ENCODE measurements around the gene WFS1. TPM values are rescaled to one million over a fixed set of nuclear protein-coding genes. Genes with fewer than 3 reads are reported as not detected.

The WFS1 gene
- polyA plus RNA-seq, 1 of the 3 experiments (the other 2 are of a cell fraction) = 18.7 TPM

- Histone ChIP-seq H3K9ac (no peak overlapping the region), H2AFZ (ENCODE audit: low read depth) (no peak overlapping the region), H3K79me2 (ENCODE audit: insufficient read depth) (no peaks in the 10 kb centered on the region), H4K20me1 (ENCODE audit: insufficient read depth) (no peaks in the 10 kb centered on the region), H3K4me3 (ENCODE audit: low read depth in 2 of 2, low read length in 1 of 2) (no peak overlapping the region; a peak in 1 of 4 replicates), H3K4me1 (ENCODE audit: control insufficient read depth in 1 of 2, insufficient read depth in 2 of 2, low read depth in 1 of 2, low read length in 1 of 2) (peaks cover 0 to under 1% of the 10 kb centered on the region in 2 experiments; a peak in 1 of 4 replicates), H3K9me2 (no peaks in the 10 kb centered on the region), H3K27ac (ENCODE audit: low read depth in 2 of 2, low read length in 1 of 2) (no peak overlapping the region), H3K9me3 (no peaks in the 10 kb centered on the region), H3K4me2 (no peak overlapping the region), H3K27me3 (ENCODE audit: insufficient read depth) (no peaks in the 10 kb centered on the region), H3K36me3 (replicated peaks in 1 of 2; ENCODE audit: control insufficient read depth in 1 of 2, insufficient read depth in 2 of 2, low read length in 1 of 2) (no peaks in the 10 kb centered on the region), H3F3A (replicated peaks; ENCODE audit: insufficient read depth) (no peaks in the 10 kb centered on the region)
- no peak for TF ChIP-seq NFIC (IDR thresholded peaks at IDR 0.05; ENCODE audit: borderline replicate concordance)
- TF ChIP-seq RAD21 (IDR thresholded peaks at IDR 0.05; ENCODE audit: low read length) = peak; percentile 80
- peak; percentile 47; the same call in 1 of the 2 replicates for TF ChIP-seq SMC3 (IDR thresholded peaks at IDR 0.05; ENCODE audit: low read depth, low read length)
- peak; percentile 62 for TF ChIP-seq CTCF (IDR thresholded peaks at IDR 0.05)
- POLR2A ChIA-PET = interaction anchor here (1.0 kb wide), 1 partner anchor 63 kb away, joined by 3 read pairs; the partner anchor contains the start of gene WFS1
- CTCF ChIA-PET = interaction anchor here (0.5 to 22.5 kb wide), 41 partner anchors 12 to 1563 kb away, joined by 3 to 1048 read pairs (median 4); partner anchors contain the start of genes PPP2R2C and WFS1
- DNase-seq = peak; percentile 84
- 67% methylated on average over 17 of the region's 18 CpGs for WGBS (ENCODE audit: low lambda C conversion rate)
Measured at GRCh38 chr4:6332042-6332668, 62.5 kb downstream of the WFS1 start.

- H3K27ac ChIP-seq (ENCODE audit: low read depth in 2 of 2, low read length in 1 of 2) = no peak overlapping the region
- no peaks in the 10 kb centered on the region for H3K4me1 ChIP-seq (ENCODE audit: control insufficient read depth in 1 of 2, insufficient read depth in 2 of 2, low read depth in 1 of 2, low read length in 1 of 2)
- no peaks in the 10 kb centered on the region for H3K79me2 ChIP-seq (ENCODE audit: insufficient read depth)
- H3F3A ChIP-seq (replicated peaks; ENCODE audit: insufficient read depth) = no peaks in the 10 kb centered on the region
- ChIA-PET CTCF (interaction anchor here (0.6 to 22.5 kb wide), 25 partner anchors 12 to 358 kb away, joined by 3 to 1048 read pairs (median 6); partner anchors contain the start of genes PPP2R2C and WFS1), POLR2A (interaction anchor here (1.0 kb wide), 1 partner anchor 63 kb away, joined by 3 read pairs; the partner anchor contains the start of gene WFS1)
- WGBS (ENCODE audit: low lambda C conversion rate) = 40% methylated on average over 5 of the region's 6 CpGs
- H3K36me3 ChIP-seq (replicated peaks in 1 of 2; ENCODE audit: control insufficient read depth in 1 of 2, insufficient read depth in 2 of 2, low read length in 1 of 2) = no peaks in the 10 kb centered on the region
- no peak overlapping the region for H3K9ac ChIP-seq
- H4K20me1 ChIP-seq (ENCODE audit: insufficient read depth) = no peaks in the 10 kb centered on the region
- no peaks in the 10 kb centered on the region for H3K27me3 ChIP-seq (ENCODE audit: insufficient read depth)
- no peak overlapping the region for H3K4me2 ChIP-seq
- no peak overlapping the region for H2AFZ ChIP-seq (ENCODE audit: low read depth)
- TF ChIP-seq MXI1 (IDR thresholded peaks at IDR 0.05; ENCODE audit: low read depth, low read length) = no peak
- no peak for TF ChIP-seq JUND (IDR thresholded peaks at IDR 0.05)
- TF ChIP-seq FOXJ3 (CRISPR knock-in tag; IDR thresholded peaks at IDR 0.05) = no peak
- no peak for TF ChIP-seq ZBTB33 (IDR thresholded peaks at IDR 0.05; ENCODE audit: borderline replicate concordance, low read depth)
- no peak for TF ChIP-seq PBX3 (IDR thresholded peaks at IDR 0.05)
- no peak for TF ChIP-seq YY1 (IDR thresholded peaks at IDR 0.05; ENCODE audit: low read depth)
- no peak for TF ChIP-seq TAF1 (IDR thresholded peaks at IDR 0.05; ENCODE audit: borderline replicate concordance, low read depth, low read length)
- TF ChIP-seq GATA2 (CRISPR knock-in tag; IDR thresholded peaks at IDR 0.05) = no peak
- no peak for TF ChIP-seq SMC3 (IDR thresholded peaks at IDR 0.05; ENCODE audit: low read depth, low read length)
- no peak for TF ChIP-seq USF1 (IDR thresholded peaks at IDR 0.05; ENCODE audit: borderline replicate concordance, low read depth)
- TF ChIP-seq TEAD4 (IDR thresholded peaks at IDR 0.05; ENCODE audit: borderline replicate concordance, insufficient read depth) = no peak
- TF ChIP-seq MAX (IDR thresholded peaks at IDR 0.05; ENCODE audit: low read depth) = no peak
- TF ChIP-seq USF2 (IDR thresholded peaks at IDR 0.05; ENCODE audit: borderline replicate concordance, low read depth, low read length) = no peak
- no peak for DNase-seq
- H3K9me3 ChIP-seq = no peaks in the 10 kb centered on the region
- H3K4me3 ChIP-seq (ENCODE audit: low read depth in 2 of 2, low read length in 1 of 2) = no peak overlapping the region
- no peaks in the 10 kb centered on the region for H3K9me2 ChIP-seq
Measured at GRCh38 chr4:6332669-6333050, 63.0 kb downstream of the WFS1 start.
